Prostate gland (tissue), 2 donors: ENCODE measurements around the gene MAPKAP1. TPM values are rescaled to one million over a fixed set of nuclear protein-coding genes. Genes with fewer than 3 reads are reported as not detected.

Source experiments
- DNase-seq: peaks from one replicate; pipeline ENCODE4 v3.0.0-alpha.2; 2019; ENCODE audit warnings: low spot score
- H3K27ac ChIP-seq, 2 donors: fragments of 200-600 bp; sonication (generic); 2 replicates each; pipeline ENCODE4 v1.5.1; 2017 to 2019
- H3K27me3 ChIP-seq: fragments of 200-600 bp; sonication (generic); replicated peaks from 2 replicates; pipeline ENCODE4 v1.5.1; 2019; ENCODE audit not compliant: insufficient read depth
- H3K36me3 ChIP-seq, 2 donors: fragments of 200-600 bp; sonication (generic); 1 replicate in 1 of 2; 2 replicates in 1 of 2; pipeline versions ENCODE4 v1.5.1 to v1.8.1; 2017 to 2019
- H3K4me1 ChIP-seq: fragments of 200-600 bp; sonication (generic); replicated peaks from 2 replicates; pipeline ENCODE4 v1.5.1; 2019
- H3K4me3 ChIP-seq, 2 donors: fragments of 200-600 bp; sonication (generic); 2 replicates each; pipeline ENCODE4 v1.5.1; 2017 to 2019
- H3K9me3 ChIP-seq: fragments of 200-600 bp; sonication (generic); 2 replicates; pipeline ENCODE4 v1.5.1; 2017
- CTCF ChIP-seq, 4 experiments: fragments of 200-600 bp in 2 of 4; fragments of 450-650 bp in 2 of 4; sonication (generic) in 2 of 4; IDR thresholded peaks; 1 replicate in 3 of 4; 2 replicates in 1 of 4; pipeline ENCODE4 v1.5.1; 2016 to 2019; ENCODE audit warnings: antibody characterized with exemption in 4 of 4, mild to moderate bottlenecking in 2 of 4, moderate library complexity in 2 of 4
- POLR2A ChIP-seq: fragments of 450-650 bp; IDR thresholded peaks from one replicate; pipeline ENCODE4 v1.6.1; 2016; ENCODE audit warnings: antibody characterized with exemption, mild to moderate bottlenecking
- POLR2AphosphoS5 ChIP-seq: sonication (generic); formaldehyde crosslinking; IDR thresholded peaks from one replicate; pipeline ENCODE4 v1.6.1; 2017; ENCODE audit warnings: antibody characterized with exemption
- whole genome bisulfite sequencing: methylation state at CpG from one replicate; pipeline ENCODE4 v1.1.5; 2018; 5-methylcytosine and 5-hydroxymethylcytosine counted together
- intact Hi-C: fragments of 100-400 bp; cut with DNase I; formaldehyde crosslinking; loops from one replicate; pipeline ENCODE4 v1.14.2; 2022
- total RNA-seq, 2 donors: library from RNA; depleted of rRNA; stranded (reverse); fragments of >200 nt; gene quantifications; one replicate each; pipeline ENCODE4 v1.1.0, GENCODE V29; 2016

Gene MAPKAP1
- total RNA-seq, 2 donors from 2014 or later = 62.4 to 91.2 TPM

GRCh38 chr9:125682340-125682739 lies 24.7 kb downstream of the MAPKAP1 start:
- no peaks in the 10 kb centered on the region for H3K4me1 ChIP-seq
- H3K36me3 ChIP-seq = no peaks in the 10 kb centered on the region
- no peak overlapping the region for H3K4me3 ChIP-seq
- no peak for DNase-seq
- no peaks in the 10 kb centered on the region for H3K9me3 ChIP-seq
- no peak for TF ChIP-seq CTCF (IDR thresholded peaks at IDR 0.05)
- no peak for TF ChIP-seq POLR2AphosphoS5
- TF ChIP-seq POLR2A = no peak
- intact Hi-C loops = no loop called here
- H3K27me3 ChIP-seq = no peaks in the 10 kb centered on the region
- WGBS = 76% methylated on average over 2 of the region's 2 CpGs
- H3K27ac ChIP-seq = no peak overlapping the region

GRCh38 chr9:125681657-125682056 lies 25.4 kb downstream of the MAPKAP1 start:
- H3K27ac ChIP-seq = no peak overlapping the region
- over 99% methylated on average over 5 of the region's 5 CpGs for WGBS

DNA sequence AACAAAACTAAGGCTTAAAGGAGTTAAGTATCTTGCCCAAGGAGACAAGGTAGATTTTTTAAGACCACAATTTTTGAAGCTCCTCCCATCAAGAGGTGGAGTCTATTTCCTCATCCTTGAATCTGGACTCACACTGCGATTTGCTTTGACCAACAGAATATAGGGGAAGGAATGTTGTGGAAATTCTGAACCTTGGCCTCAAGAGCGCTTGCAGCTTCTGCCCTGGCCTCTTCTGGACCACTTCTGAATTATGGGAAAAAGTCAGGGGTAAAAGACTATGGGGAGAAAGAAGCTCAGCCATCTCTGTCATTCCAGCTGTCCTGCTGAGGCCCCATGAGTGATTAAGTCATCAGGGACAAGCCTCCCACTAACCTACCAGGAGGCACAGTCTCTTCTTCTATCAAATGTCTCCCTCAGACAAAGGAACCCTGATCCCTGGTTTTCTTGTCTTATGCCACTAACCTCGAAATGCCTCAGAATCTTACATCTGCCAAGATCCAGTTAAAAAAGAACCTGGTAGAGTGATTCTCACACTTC lies 25.9 kb downstream of the MAPKAP1 start:
- Histone ChIP-seq H3K9me3 (no peaks in the 10 kb centered on the region), H3K4me1 (no peaks in the 10 kb centered on the region), H3K27me3 (no peaks in the 10 kb centered on the region), H3K36me3 (no peaks in the 10 kb centered on the region), H3K27ac (no peak overlapping the region), H3K4me3 (no peak overlapping the region)
- TF ChIP-seq POLR2AphosphoS5 (no peak), POLR2A (no peak), CTCF (IDR thresholded peaks at IDR 0.05) (no peak)
- intact Hi-C loops = no loop called here
- WGBS = 88% methylated on average over 3 of the region's 3 CpGs
- no peak for DNase-seq

More at GRCh38 chr9:125681657-125682056, 25.4 kb downstream of the MAPKAP1 start:
- DNase-seq = no peak
- no peaks in the 10 kb centered on the region for H3K9me3 ChIP-seq
- no peaks in the 10 kb centered on the region for H3K27me3 ChIP-seq
- no peaks in the 10 kb centered on the region for H3K4me1 ChIP-seq
- H3K4me3 ChIP-seq = no peak overlapping the region
- no peaks in the 10 kb centered on the region for H3K36me3 ChIP-seq
- no peak for TF ChIP-seq POLR2A
- no peak for TF ChIP-seq CTCF (IDR thresholded peaks at IDR 0.05)
- no peak for TF ChIP-seq POLR2AphosphoS5
- intact Hi-C loops = no loop called here

DNA sequence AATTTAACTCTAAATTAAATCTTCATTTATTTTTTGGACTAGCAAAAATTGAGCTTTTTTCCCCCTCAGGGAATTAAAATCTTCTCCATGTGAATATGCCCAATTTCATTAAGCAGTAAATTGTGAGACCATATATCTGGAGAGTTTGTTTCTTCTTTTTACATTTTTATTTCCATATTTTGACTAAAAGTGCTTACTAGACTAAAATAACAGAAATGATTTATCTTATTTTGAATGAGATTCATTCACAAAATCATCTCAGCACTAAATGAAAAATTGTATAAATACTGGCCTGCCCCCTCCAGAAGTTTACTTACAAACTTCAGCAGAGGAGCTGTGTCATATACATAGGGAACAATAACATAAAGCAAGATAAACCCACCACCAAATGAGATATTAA lies 26.6 kb downstream of the MAPKAP1 start:
- Histone ChIP-seq H3K4me1 (no peaks in the 10 kb centered on the region), H3K27ac (no peak overlapping the region), H3K4me3 (no peak overlapping the region), H3K27me3 (no peaks in the 10 kb centered on the region), H3K36me3 (no peaks in the 10 kb centered on the region), H3K9me3 (no peaks in the 10 kb centered on the region)
- no peak for DNase-seq
- intact Hi-C loops = no loop called here
- TF ChIP-seq POLR2AphosphoS5 = no peak
- TF ChIP-seq POLR2A = no peak
- TF ChIP-seq CTCF (IDR thresholded peaks at IDR 0.05) = no peak

- WGBS = 49% methylated on average over 8 of the region's 8 CpGs
- H3K27ac ChIP-seq = no peak overlapping the region
- no peak overlapping the region for H3K4me3 ChIP-seq
- H3K4me1 ChIP-seq = no peaks in the 10 kb centered on the region
- intact Hi-C loops = no loop called here
- no peaks in the 10 kb centered on the region for H3K9me3 ChIP-seq
- H3K36me3 ChIP-seq = no peaks in the 10 kb centered on the region
- no peak for DNase-seq
- TF ChIP-seq POLR2A (no peak), CTCF (IDR thresholded peaks at IDR 0.05) (no peak), POLR2AphosphoS5 (no peak)
- no peaks in the 10 kb centered on the region for H3K27me3 ChIP-seq
Measured at GRCh38 chr9:125679597-125680189, 27.3 kb downstream of the MAPKAP1 start.
